ENCODE data around the gene RAB34. TPM values are rescaled to one million over a fixed set of nuclear protein-coding genes. Genes with fewer than 3 reads are reported as not detected.

The RAB34 gene
- total and polyA plus RNA-seq, 9 of the 15 experiments (the other 6 are each of a cell fraction or from before 2014, with no cell fraction given) = 0.07 to 3.8 (median 0.46) TPM; not detected in 1

GRCh38 chr17:28710861-28711722, 6.6 kb downstream of the RAB34 start (continued):
- no peak for TF ChIP-seq ARID3B (CRISPR knock-in tag; IDR thresholded peaks at IDR 0.05; ENCODE audit: borderline replicate concordance)
- TF ChIP-seq EZH2 (IDR thresholded peaks at IDR 0.05; ENCODE audit: borderline replicate concordance, low read depth, low read length) = no peak
- no peak for TF ChIP-seq ZNF3 (CRISPR knock-in tag; IDR thresholded peaks at IDR 0.05)
- TF ChIP-seq TRIM24 (IDR thresholded peaks at IDR 0.05) = no peak; a peak in 1 of 4 replicates
- TF ChIP-seq SRF (CRISPR knock-in tag; IDR thresholded peaks at IDR 0.05) = peak in 1 of 2 experiments; percentile 10; a peak in 1 of 4 replicates
- TF ChIP-seq RNF219 (CRISPR knock-in tag; IDR thresholded peaks at IDR 0.05) = no peak
- no peak for TF ChIP-seq SLC30A9 (CRISPR knock-in tag; IDR thresholded peaks at IDR 0.05)
- no peak for TF ChIP-seq PPARD (CRISPR knock-in tag; IDR thresholded peaks at IDR 0.05)
- peak; percentile 52 for TF ChIP-seq SMARCB1 (IDR thresholded peaks at IDR 0.05; ENCODE audit: insufficient read length, low read depth)
- no peak for TF ChIP-seq MAFF (IDR thresholded peaks at IDR 0.05; ENCODE audit: low read length)
- peak; percentile 65 for TF ChIP-seq U2AF1 (optimal IDR thresholded peaks at IDR 0.05; ENCODE audit: low read depth, low read length)
- TF ChIP-seq CREB1 (IDR thresholded peaks at IDR 0.05) = no peak; the same call in 1 of the 2 replicates
- peak; percentile 61 for TF ChIP-seq CREB1 (CRISPR knock-in tag; IDR thresholded peaks at IDR 0.05)
- TF ChIP-seq KAT8 (IDR thresholded peaks at IDR 0.05; ENCODE audit: low read depth) = no peak
- no peak for TF ChIP-seq TAF15 (IDR thresholded peaks at IDR 0.05; ENCODE audit: low read depth, low read length)
- TF ChIP-seq JUN (IDR thresholded peaks at IDR 0.05; ENCODE audit: borderline replicate concordance, low read depth, low read length) = no peak
- peak; percentile 71; the same call in 1 of the 2 replicates for TF ChIP-seq JUN (CRISPR knock-in tag; IDR thresholded peaks at IDR 0.05; ENCODE audit: borderline replicate concordance)
- 0 out of 4 replicates have a peak, but pooled peaks of 1 of the 2 experiments have one; percentile 37 for TF ChIP-seq CSDE1 (IDR thresholded peaks at IDR 0.05)
- peak in 1 of 2 experiments; percentile 61; a peak in 1 of 4 replicates for TF ChIP-seq MLLT1 (IDR thresholded peaks at IDR 0.05)
- peak; percentile 91 for TF ChIP-seq SUPT5H (IDR thresholded peaks at IDR 0.05)
- TF ChIP-seq NCOA4 (IDR thresholded peaks at IDR 0.05; ENCODE audit: partially characterized antibody) = no peak
- no peak for TF ChIP-seq ZNF24 (IDR thresholded peaks at IDR 0.05)
- TF ChIP-seq HDAC3 (IDR thresholded peaks at IDR 0.05; ENCODE audit: borderline replicate concordance, partially characterized antibody) = no peak
- TF ChIP-seq YBX1 (IDR thresholded peaks at IDR 0.05) = no peak
- no peak for TF ChIP-seq NR2C2 (CRISPR knock-in tag; IDR thresholded peaks at IDR 0.05)
- TF ChIP-seq NR2C2 (tag; IDR thresholded peaks at IDR 0.05) = no peak; the same call in 1 of the 2 replicates
